GM18520 (cell line): ENCODE data around the gene SCIN.
"Not testable (repeated sequence)": the region's sequence is repeated elsewhere in the genome, so short reads cannot be mapped to it uniquely, and the experiment has no call there.

Experiments
- ATAC-seq: cut with Tn5 transposase; IDR thresholded peaks from one replicate; pipeline ENCODE4 v1.9.1; 2021; ENCODE audit not compliant: unreplicated experiment

Gene SCIN

DNA sequence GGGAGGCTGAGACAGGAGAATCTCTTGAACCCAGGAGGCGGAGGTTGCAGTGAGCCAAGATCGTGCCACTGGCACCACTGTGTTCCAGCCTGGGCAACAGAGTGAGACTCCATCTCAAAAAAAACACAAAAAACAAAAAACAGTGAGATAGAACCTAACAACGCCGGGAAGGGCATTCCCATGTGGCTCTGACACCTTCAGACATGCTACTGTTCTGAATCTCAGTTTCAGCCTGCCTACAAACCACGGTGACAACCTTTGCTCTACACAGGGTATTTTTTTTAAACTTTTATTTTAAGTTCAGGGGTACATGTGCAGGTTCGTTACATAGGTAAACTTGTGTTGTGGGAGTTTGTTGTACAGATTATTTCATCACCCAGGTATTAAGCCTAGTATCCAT lies 74.7 kb downstream of the SCIN start:
- peak; percentile 47 for ATAC-seq

DNA sequence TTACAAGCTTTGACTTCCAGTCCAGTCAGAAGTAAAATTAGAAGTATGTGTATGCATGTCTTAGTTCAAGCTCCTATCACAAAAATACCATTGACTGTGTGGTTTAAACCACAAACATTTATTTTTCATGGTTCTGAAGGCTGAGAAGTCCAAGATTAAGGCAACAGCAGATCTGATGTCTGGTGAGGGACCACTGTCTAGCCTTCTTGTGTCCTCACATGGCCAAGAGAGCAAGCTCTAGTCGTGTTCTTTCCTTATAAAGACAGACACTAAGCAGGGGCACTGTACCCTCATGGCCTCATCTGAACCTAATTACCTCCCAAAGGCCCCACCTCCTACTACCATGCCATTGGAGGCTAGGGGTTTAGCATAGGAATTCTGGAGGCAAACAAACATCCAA lies 75.6 kb downstream of the SCIN start:
- no peak for ATAC-seq

DNA sequence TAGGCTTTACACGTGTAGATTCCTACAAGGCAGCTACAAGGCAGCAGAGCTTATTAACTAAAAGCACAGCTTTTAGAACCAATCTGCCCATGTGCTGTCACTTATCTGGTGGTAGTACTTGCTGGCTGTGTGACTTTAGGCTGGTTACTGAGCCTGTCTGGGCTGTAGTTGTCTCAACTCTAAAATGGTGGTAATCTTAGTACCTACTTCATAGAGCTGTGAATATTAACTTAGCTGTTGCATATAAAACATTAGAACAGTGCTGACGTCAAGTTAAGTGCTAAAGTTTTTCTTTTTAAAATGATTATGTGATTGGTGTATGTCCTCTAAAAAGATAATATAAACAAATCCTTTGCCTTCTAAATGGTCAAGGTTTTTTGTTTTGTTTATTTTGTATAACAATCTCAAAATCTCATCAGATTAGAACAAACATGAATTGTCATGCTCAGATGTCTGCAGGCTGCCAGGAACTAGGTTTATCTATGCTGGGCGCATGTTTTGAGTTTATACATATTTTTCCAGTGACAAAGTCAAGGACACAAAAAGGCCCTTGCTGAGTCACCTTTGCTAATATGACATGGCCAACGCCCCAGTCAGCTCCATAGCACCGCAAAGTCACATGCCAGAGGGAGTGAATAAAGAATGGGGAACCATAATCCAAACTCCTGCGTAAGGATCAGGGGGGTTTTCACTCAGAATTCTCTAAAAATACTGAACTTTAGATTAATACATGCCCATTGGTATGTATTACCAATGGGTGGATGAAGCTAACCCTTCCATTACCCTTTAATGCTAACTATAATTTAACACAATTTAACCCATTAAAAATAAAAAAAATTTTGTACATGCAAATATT lies 77.1 kb downstream of the SCIN start:
- no peak for ATAC-seq

DNA sequence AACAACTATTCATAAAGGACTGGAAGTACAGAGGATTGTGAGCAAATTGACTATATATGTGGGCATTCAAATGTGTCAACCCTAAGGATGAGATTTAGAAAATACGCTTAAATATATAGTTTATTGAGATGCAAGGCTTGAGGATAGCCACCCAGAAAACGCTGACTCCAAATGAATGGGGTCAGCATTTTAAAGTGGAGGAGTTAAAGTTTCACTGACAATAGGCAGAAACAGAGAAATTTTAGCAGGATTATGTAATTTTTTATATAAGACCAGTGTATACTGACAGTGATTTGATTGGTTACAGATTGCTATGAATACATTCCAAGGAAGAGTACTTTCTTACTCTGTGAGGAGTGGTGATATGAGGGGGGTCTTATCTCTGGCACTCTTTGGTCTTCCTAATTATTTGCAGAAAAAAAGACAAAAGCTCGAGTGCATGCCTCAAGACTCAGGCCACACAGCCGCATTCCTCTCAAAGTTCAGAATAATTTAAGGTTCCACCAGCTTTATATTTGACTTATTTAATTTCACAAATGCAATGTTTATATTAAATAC lies 78.3 kb downstream of the SCIN start:
- no peak for ATAC-seq

DNA sequence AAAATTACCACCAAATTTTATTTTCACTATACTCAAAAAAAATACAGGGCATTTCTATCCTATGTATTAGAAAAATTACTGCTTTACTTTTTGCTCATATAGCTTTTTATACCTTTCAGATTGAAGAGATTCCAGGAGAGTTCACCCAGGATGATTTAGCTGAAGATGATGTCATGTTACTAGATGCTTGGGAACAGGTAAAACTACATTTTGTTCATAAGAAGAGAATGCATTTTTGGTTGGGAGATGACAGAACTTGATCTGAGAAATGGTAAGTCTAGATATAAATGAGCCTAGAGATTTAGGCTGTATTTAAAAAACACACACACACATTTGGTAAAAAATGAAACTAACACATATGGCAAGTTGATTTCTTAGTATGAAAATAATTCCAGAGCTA lies 78.8 kb downstream of the SCIN start:
- no peak for ATAC-seq

DNA sequence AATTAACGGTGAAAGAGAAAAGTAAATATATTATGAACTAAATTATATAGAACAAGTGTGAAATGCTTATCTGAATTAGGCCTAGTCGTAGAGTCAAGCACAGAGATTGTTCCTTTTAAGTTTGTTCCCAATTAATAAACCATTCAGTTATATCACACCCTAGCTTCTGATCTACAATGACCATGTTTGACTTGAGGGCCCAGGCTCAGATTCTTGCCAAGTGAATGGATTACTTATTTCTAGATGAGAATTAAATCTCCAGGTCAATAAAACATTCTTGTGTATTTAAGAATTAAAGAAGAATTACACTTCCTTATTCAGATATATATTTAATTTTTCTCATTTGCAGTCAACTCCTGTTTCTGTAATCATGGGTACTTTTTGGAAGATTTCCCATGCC lies 79.6 kb downstream of the SCIN start:
- no peak for ATAC-seq

DNA sequence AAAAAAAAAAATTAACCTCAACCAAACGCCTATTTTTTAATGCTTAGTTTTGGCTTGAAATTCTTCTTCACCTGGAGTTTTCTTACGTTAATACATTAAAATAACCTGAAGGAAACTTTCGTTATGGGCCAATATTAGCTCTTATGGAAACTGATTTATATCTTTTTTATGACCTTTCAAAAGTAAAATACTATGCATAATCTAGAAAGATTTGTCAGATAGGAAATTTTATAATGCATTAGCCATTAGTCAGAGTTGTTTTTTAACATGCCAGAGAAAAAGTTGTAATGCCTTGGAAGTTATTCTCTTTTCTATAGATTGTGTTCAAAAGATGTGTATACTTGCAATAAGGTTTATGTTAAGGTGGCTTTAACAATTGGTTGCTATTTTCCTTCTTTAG lies 82.6 kb downstream of the SCIN start:
- ATAC-seq = no peak

DNA sequence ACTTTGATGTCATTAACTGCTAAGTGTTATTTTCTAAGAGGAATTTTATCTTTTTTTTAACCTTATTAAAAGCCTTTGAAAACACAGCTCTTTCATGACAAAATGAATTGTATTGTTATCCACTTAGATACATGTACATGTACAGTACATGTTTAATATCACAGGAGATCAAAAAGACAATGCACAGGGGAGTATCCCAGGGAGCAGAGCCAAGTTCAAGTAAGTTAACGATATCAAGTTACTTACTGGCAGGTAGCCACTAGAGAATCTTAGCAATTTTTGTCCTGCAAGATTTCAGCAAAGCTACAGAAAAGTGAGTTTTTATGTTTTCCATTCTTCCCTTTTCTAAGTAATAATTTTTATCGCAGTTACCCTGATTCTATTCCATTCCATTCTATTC lies 83.0 kb downstream of the SCIN start:
- ATAC-seq = no peak

DNA sequence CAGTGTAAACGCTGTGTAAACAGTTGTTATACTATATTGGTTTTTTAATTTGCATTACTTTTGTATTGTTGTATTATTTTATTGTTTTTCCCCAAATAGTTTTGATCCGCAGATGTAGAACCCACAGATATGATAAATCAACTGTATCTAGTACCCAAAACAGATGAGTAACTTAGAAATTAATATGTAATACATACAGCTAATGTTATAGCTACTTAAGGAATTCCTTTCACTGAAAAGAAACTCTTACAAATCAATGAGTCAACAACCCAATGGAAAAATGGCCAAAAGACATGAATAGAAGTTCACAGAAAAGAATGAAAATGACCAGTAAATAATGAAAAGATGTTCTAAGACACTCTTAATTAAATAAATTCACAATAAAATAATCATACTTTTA lies 84.6 kb downstream of the SCIN start:
- ATAC-seq = no peak

DNA sequence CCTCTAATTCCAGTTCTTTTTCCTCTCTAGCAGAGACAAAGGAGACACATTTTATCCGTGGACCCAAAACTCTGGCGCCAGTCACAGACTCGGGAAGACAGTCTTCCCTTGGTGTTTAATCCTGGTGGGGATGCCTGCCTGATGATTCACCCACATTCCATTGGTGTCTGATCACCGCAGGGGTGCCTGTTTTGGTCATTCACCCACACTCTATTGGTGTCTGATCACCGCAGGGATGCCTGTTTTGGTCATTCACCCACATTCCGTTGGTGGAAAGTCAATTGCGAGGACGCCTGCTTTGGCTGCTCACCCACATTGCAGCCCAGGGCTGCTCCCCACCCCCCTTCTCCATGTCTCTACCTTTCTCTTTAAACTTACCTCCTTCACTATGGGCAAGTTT lies 89.9 kb downstream of the SCIN start:
- not testable (repeated sequence) for ATAC-seq

DNA sequence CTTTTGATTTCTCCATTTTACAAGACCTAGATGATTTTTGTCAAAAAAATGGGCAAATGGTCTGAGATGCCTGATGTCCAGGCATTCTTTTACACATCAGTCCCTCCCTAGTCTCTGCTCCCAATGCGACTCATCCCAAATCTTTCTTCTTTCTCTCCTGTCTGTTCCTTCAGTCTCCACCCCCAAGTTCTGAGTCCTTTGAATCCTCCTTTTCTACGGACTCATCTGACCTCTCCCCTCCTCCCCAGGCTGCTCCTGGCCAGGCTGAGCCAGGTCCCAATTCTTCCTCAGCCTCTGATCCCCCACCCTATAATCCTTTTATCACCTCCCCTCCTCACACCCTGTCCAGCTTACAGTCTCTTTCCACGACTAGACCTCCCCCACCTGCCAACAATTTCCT lies 90.5 kb downstream of the SCIN start:
- ATAC-seq = not testable (repeated sequence)

DNA sequence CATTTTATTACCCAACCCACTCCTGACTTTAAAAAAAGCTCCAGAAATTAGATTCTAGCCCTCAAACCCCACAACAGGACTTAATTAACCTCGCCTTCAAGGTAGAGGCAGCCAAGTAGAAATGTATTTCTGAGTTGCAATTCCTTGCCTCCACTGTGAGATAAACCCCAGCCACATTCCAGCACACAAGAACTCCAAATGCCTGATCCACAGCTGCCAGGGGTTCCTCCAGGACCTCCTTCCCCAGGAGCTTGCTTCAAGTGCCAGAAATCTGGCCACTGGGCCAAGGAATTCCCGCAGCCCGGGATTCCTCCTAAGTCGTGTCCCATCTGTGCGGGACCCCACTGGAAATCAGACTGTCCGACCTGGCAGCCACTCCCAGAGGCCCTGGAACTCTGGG lies 91.1 kb downstream of the SCIN start:
- no peak for ATAC-seq

DNA sequence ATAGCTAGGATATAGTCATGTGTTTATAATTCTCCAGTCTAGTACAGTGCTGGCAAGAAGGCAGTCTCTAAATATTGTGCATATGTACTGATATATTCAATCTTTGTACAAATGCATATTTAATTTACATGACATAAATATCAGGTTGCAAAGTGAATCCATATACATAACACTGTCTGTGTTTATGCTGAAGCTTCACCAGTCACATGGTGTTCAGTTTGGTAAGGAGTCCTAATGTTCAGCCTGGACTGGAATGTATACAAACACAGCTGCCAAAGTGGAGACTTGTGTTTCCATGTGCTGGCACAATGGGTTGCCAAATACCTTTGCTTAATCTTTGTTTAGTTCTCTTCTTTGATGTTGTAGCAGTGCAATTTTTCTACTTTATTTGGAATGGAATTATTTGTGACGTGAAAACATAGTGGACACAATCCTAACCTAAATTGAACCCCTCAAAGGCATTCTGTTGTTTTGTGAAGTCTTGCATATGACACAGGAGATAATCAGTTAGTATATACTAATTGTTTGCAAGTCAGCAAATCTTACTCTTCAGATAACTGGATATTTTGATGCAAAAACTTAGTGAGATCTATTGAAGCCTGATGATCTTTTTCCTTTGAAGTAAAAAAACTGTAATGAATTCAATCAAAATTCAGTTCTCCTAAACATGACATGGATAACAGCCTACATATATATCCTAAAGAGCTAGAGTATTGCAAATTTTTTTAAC lies 99.6 kb downstream of the SCIN start:
- ATAC-seq = no peak

DNA sequence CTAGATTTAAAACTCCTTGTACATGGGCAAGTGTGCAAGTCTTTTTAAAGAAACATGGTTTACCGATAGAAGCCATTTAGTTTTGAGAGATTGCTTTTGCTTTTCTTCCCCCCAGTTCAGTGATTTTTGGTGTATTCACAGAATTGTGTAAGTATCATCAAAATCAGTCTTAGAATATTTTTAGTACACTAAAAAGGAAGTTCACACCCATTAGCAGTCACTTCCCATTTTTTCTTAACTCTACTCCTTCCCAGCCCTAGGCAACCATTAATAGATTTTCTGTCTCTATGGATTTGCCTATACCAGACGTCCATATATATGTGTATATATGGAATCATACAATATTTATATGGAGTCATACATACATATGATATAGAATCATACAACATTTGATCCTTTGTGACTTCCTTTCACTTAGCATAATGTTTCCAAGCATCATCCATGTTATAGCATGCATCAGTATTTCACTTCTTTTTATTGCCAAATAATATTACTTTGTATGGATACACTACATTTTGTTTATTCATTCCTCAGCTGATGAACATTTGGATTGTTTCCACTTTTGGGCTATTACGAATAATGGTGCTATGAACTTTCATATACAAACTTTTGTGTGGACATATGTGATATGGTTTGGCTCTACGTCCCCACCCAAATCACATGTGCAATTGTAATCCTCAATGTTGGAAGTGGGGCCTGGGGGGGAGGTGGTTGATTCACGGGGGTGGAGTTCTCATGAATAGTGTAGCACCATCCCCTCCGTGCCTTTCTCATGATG lies 100.4 kb downstream of the SCIN start:
- ATAC-seq = no peak

DNA sequence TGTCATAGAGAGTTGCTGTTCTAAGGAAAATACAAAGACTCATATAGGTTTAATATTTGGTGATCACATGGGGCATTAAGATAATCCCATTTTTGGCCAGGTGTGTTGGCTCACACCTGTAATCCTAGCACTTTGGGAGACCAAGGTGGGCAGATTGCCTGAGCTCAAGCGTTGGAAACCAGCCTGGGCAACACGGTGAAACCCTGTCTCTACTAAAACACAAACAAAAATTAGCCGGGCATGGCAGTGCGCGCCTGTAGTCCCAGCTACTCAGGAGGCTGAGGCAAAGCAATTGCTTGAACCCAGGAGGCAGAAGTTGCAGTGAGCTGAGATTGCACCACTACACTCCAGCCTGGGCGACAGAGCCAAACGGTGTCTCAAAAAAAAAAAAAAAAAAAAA lies 102.9 kb downstream of the SCIN start:
- not testable (repeated sequence) for ATAC-seq

DNA sequence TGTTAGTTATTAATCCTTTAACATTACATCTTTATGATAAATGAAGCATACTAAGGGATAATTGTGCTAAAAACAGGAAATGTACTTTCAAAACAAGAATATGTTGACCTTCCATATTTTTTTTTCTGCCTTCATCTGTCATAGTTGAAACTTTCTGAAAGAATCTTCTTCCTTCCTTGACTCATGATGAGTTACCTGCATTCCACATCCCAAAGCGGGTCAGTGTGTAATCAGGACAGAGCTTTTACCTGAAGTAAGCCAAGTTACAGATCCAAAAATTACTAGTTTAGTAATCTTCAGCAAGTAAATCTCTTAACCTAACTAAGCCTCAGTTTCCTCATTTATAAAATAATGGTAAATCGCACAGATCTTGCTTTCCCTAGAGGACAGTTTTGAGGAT lies 103.5 kb downstream of the SCIN start:
- no peak for ATAC-seq

DNA sequence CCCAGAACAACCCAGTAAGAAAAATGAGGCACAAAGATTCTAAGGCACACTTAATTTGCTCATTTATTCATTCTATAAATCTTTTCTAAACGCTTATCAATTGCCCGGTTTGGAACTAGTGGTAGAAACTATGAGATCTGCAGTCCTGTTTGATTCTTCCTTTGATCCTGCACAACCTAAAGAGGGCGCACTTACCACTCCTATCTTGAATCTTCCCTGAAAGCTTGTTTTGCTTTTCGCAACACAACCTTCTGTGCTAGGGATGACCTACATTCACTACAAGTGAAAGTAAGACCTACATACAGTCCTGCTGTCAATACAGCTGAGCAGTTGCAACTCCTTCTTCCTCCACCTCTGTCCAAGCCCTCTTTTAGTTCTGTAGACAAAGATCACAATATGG lies 104.3 kb downstream of the SCIN start:
- ATAC-seq = peak; percentile 45

DNA sequence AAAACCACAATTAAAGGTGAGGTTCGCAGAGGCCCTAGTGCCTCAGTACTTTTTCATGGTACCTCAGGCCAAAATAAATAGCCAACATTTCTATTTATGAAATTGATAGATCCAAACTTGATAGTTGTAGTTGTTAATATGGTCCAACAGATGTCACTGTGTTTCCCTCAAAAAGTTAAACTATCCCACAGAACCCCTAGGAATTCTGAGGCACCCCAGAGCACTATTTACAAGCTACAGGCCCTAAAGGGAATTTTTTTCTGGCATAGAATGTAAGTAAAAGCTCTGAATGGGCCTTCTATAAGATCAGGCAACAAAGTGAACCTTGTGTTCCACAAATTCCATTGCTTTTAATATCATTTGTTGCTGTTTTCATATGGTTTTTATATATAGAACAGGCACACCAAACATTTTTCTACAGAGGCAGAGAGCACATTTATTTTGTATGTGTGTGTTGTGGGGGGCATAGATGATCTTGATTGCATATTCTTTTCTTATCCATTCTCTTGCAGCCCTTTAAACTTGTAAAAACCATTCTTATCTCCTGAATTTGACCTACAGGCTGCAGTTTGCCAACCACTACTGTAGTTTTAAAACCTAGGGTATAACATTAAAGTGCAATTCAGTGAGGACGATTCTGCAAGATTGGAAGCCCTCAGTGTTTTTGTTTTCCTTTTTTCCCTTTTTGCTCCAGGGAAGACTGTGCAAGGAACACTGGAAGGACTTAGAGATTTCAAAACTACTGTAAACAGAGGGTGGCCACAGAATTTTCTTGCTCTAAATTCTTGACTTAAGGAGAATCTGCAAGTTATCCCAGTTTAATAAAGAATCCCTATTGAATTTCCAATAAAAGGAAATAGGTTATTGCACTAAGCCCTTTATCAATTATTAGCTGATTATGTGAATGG lies 113.4 kb downstream of the SCIN start:
- no peak for ATAC-seq

DNA sequence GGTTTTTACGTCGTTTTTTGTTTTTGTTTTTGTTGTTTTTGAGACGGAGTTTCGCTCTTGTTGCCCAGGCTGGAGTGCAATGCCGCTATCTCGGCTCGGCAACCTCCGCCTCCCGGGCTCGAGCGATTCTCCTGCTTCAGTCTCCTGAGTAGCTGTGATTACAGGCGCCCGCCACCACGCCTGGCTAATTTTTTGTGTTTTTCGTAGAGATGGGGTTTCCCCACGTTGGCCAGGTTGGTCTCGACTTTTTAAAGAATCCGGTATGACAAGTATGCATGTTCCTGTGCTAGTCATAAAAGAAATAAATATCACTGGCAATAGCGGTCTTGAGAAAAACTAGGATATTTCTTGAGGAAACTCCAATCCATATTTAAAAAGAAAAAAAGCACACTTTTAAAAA lies 114.2 kb downstream of the SCIN start:
- ATAC-seq = no peak

DNA sequence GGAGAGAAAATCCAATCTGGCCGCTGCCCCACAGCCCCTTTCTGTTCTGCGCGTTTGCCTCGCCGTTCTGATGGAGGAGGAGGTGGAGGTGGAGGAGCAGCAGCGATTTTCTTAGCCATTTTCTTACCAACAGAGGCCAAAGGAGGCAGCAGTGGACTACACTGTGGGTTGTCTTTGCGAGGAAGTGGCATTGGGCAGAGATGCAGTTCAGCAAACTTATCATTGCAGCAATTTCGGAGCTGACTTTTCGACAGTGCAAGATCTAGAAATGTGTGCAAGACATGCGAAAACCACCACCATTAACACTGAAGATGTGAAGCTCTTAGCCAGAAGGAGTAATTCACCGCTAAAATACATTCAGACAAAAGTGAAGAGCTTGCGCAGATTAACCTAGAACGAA lies 115.0 kb downstream of the SCIN start:
- no peak for ATAC-seq
